ENCODE measurements around the gene ADGRD2. TPM values are rescaled to one million over a fixed set of nuclear protein-coding genes. Genes with fewer than 3 reads are reported as not detected.

Gene ADGRD2
- total RNA-seq, 1 experiment from 2014 or later, result not detected

- TF ChIP-seq EZH2phosphoT487 (IDR thresholded peaks at IDR 0.05; ENCODE audit: borderline replicate concordance, low read length) (no peak), EZH2 (IDR thresholded peaks at IDR 0.05; ENCODE audit: low read length, unreplicated experiment) (no peak), CTCF (conservative IDR thresholded peaks at IDR 0.05; ENCODE audit: low read depth, low read length) (no peak)
- no peaks in the 10 kb centered on the region for H3F3A ChIP-seq (ENCODE audit: low read length, unreplicated experiment)
- no peaks in the 10 kb centered on the region for H4K20me1 ChIP-seq (ENCODE audit: low read length)
- H3K9me2 ChIP-seq (replicated peaks; ENCODE audit: low read length), result no peaks in the 10 kb centered on the region
- no peak overlapping the region for H2AFZ ChIP-seq (ENCODE audit: low read length)
- no peak overlapping the region for H3K27ac ChIP-seq (ENCODE audit: low read length)
- no peaks in the 10 kb centered on the region for H3K79me2 ChIP-seq (ENCODE audit: low read length)
- ATAC-seq (no peak), DNase-seq (no peak)
- H3K9ac ChIP-seq (ENCODE audit: low read length), result no peak overlapping the region
- no peaks in the 10 kb centered on the region for H3K36me3 ChIP-seq (ENCODE audit: low read depth, low read length)
- no peak overlapping the region for H3K4me2 ChIP-seq (ENCODE audit: low read length)
- ChIA-PET CTCF (no interaction called here), POLR2A (ENCODE audit: unreplicated experiment) (interaction anchor here (0.6 kb wide), 1 partner anchor 565 kb away, joined by 4 read pairs; no protein-coding TSS in a partner anchor)
- no TSS peak for BruUV-seq (replicated peaks)
- no peaks in the 10 kb centered on the region for H3K4me1 ChIP-seq (ENCODE audit: insufficient read depth, low read length)
- no peak overlapping the region for H3K4me3 ChIP-seq (ENCODE audit: low read length)
- H3K9me3 ChIP-seq (ENCODE audit: low read length), result no peaks in the 10 kb centered on the region
- intact Hi-C loops (cut with micrococcal nuclease), result no loop called here
- no peaks in the 10 kb centered on the region for H3K27me3 ChIP-seq (ENCODE audit: low read length)
Measured at GRCh38 chr9:124505006-124505900, 55.0 kb downstream of the ADGRD2 start.

- DNase-seq, result no peak
- no peaks in the 10 kb centered on the region for H3K4me1 ChIP-seq (ENCODE audit: insufficient read depth, low read length)
- no TSS peak for BruUV-seq (replicated peaks)
- CTCF ChIA-PET, result no interaction called here
- no peak overlapping the region for H3K27ac ChIP-seq (ENCODE audit: low read length)
- no peak for TF ChIP-seq CTCF (conservative IDR thresholded peaks at IDR 0.05; ENCODE audit: low read depth, low read length)
- no peak for TF ChIP-seq EZH2phosphoT487 (IDR thresholded peaks at IDR 0.05; ENCODE audit: borderline replicate concordance, low read length)
- TF ChIP-seq EZH2 (IDR thresholded peaks at IDR 0.05; ENCODE audit: low read length, unreplicated experiment), result no peak
- H2AFZ ChIP-seq (ENCODE audit: low read length), result no peak overlapping the region
- H3K9ac ChIP-seq (ENCODE audit: low read length), result no peak overlapping the region
- POLR2A ChIA-PET (ENCODE audit: unreplicated experiment), result no interaction called here
- intact Hi-C loops (cut with micrococcal nuclease), result no loop called here
- H4K20me1 ChIP-seq (ENCODE audit: low read length), result no peaks in the 10 kb centered on the region
- H3K79me2 ChIP-seq (ENCODE audit: low read length), result no peaks in the 10 kb centered on the region
- no peaks in the 10 kb centered on the region for H3K9me3 ChIP-seq (ENCODE audit: low read length)
- H3K4me2 ChIP-seq (ENCODE audit: low read length), result no peak overlapping the region
- ATAC-seq, result no peak
- no peaks in the 10 kb centered on the region for H3K27me3 ChIP-seq (ENCODE audit: low read length)
- no peaks in the 10 kb centered on the region for H3K9me2 ChIP-seq (replicated peaks; ENCODE audit: low read length)
- no peak overlapping the region for H3K4me3 ChIP-seq (ENCODE audit: low read length)
- H3K36me3 ChIP-seq (ENCODE audit: low read depth, low read length), result no peaks in the 10 kb centered on the region
- no peaks in the 10 kb centered on the region for H3F3A ChIP-seq (ENCODE audit: low read length, unreplicated experiment)
Measured at GRCh38 chr9:124505901-124506346, 55.7 kb downstream of the ADGRD2 start.

GRCh38 chr9:124506433-124506832, 56.2 kb downstream of the ADGRD2 start:
- no TSS peak for BruUV-seq (replicated peaks)
- CTCF ChIA-PET, result no interaction called here
- ATAC-seq, result no peak

More at GRCh38 chr9:124506433-124506832, 56.2 kb downstream of the ADGRD2 start:
- POLR2A ChIA-PET (ENCODE audit: unreplicated experiment), result no interaction called here
- H4K20me1 ChIP-seq (ENCODE audit: low read length), result no peaks in the 10 kb centered on the region
- no peak for TF ChIP-seq EZH2phosphoT487 (IDR thresholded peaks at IDR 0.05; ENCODE audit: borderline replicate concordance, low read length)
- TF ChIP-seq CTCF (conservative IDR thresholded peaks at IDR 0.05; ENCODE audit: low read depth, low read length), result no peak
- TF ChIP-seq EZH2 (IDR thresholded peaks at IDR 0.05; ENCODE audit: low read length, unreplicated experiment), result no peak
- no peaks in the 10 kb centered on the region for H3K9me2 ChIP-seq (replicated peaks; ENCODE audit: low read length)
- H3K9me3 ChIP-seq (ENCODE audit: low read length), result no peaks in the 10 kb centered on the region
- intact Hi-C loops (cut with micrococcal nuclease), result no loop called here
- no peak overlapping the region for H2AFZ ChIP-seq (ENCODE audit: low read length)
- H3K9ac ChIP-seq (ENCODE audit: low read length), result no peak overlapping the region
- no peaks in the 10 kb centered on the region for H3K4me1 ChIP-seq (ENCODE audit: insufficient read depth, low read length)
- no peak overlapping the region for H3K27ac ChIP-seq (ENCODE audit: low read length)
- H3K36me3 ChIP-seq (ENCODE audit: low read depth, low read length), result no peaks in the 10 kb centered on the region
- H3F3A ChIP-seq (ENCODE audit: low read length, unreplicated experiment), result no peaks in the 10 kb centered on the region
- no peak overlapping the region for H3K4me3 ChIP-seq (ENCODE audit: low read length)
- DNase-seq, result no peak
- H3K79me2 ChIP-seq (ENCODE audit: low read length), result no peaks in the 10 kb centered on the region
- no peak overlapping the region for H3K4me2 ChIP-seq (ENCODE audit: low read length)
- H3K27me3 ChIP-seq (ENCODE audit: low read length), result no peaks in the 10 kb centered on the region

All from PC-3 (cell line).